Endometrium (tissue), 2 donors: ENCODE measurements around the gene C5orf58.
"Not testable (repeated sequence)": the region's sequence is repeated elsewhere in the genome, so short reads cannot be mapped to it uniquely, and the experiment has no call there.

Source experiments
- FAIRE-seq: peaks from 2 replicates; lab custom pipeline; 2012; peaks lifted over from hg19 to GRCh38; lab: Jason Lieb, UNC
- donor health status: control.
- donor health status: control.

Gene C5orf58

GRCh38 chr5:170223906-170224305 is 8.9 kb upstream of the C5orf58 start:
- no peak for FAIRE-seq

- peak; percentile 92 for FAIRE-seq
Measured at GRCh38 chr5:170225326-170226128, 7.3 kb upstream of the C5orf58 start.

DNA sequence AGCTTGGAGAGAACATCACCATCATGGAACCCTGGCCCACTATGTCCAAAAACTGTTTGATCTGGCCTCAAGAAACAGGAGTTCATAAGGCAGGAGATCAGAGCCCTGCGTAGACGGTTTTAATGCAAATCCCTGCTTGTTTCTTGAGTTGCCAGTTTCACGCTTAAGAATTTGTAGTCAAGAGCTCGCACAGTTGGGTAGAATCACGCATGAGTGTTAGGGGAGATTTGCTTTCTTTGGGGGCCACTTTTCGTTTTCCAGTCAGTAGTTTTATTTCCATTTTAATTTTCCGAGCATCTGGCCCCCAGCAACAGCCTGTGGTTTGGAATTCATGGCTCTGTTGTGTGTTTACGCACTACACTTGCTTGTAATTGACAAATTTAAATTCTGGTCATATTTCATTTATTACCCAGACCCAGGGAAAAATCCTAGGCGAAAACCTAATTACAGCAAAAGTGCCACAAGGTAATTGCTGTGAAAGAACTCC is 6.6 kb upstream of the C5orf58 start:
- FAIRE-seq, result no peak

DNA sequence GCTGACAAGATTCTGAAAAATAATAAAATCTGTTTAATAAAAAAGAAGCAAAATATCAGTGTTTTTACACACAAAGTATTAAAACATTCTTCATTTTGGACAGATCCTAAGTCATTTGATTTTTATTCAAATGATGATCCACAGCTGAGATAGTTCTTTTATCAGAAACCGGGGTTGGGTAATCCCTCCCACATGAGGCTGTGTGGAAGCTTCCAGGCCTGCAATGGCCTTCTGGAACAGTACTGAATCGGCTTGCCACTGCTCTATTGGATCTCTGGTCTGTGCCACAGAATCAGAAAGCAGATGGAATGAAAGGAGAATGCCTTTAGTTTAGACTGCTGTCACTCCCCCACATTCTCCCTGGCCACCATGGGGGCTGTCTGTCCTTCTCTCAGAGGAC is 6.1 kb upstream of the C5orf58 start:
- FAIRE-seq, result no peak

DNA sequence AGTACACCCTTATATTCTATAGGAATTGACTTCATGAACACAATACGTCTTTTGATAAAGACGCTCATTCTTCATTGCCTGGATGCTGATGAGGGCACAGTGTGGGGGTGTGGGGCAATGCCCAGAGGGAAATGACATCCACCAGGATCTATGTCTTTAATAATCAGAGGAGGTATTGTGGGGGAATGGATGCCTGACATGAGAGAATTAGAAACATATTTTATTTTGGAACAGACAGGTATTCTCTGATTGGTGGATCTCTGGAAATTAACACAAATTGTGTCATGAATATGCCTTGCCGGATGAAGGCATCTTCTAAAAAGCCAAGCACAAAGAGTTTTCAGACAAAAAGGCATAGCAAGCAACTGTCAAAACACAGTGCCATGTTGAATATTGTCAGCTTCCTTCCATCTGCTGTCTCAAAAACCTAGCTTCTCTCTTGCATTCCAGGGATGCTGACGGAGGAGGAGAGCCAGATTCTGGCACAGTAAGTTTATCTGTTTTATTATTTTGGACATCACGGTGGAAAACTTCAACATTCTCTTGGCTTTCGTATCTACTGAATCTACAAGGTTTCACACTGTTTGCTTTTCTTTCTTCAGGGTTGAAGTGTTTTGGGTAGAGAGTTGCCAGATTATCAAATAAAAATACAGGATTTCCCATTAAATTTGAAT is 3.9 kb upstream of the C5orf58 start:
- FAIRE-seq, result no peak

- no peak for FAIRE-seq
Measured at GRCh38 chr5:170233358-170233892, 640 bp downstream of the C5orf58 start.

GRCh38 chr5:170235876-170236864 is 3.4 kb downstream of the C5orf58 start:
- no peak for FAIRE-seq

- FAIRE-seq, result no peak
Measured at GRCh38 chr5:170238456-170239196, 5.8 kb downstream of the C5orf58 start.

- not testable (repeated sequence) for FAIRE-seq
Measured at GRCh38 chr5:170245436-170245835, 12.7 kb downstream of the C5orf58 start.

DNA sequence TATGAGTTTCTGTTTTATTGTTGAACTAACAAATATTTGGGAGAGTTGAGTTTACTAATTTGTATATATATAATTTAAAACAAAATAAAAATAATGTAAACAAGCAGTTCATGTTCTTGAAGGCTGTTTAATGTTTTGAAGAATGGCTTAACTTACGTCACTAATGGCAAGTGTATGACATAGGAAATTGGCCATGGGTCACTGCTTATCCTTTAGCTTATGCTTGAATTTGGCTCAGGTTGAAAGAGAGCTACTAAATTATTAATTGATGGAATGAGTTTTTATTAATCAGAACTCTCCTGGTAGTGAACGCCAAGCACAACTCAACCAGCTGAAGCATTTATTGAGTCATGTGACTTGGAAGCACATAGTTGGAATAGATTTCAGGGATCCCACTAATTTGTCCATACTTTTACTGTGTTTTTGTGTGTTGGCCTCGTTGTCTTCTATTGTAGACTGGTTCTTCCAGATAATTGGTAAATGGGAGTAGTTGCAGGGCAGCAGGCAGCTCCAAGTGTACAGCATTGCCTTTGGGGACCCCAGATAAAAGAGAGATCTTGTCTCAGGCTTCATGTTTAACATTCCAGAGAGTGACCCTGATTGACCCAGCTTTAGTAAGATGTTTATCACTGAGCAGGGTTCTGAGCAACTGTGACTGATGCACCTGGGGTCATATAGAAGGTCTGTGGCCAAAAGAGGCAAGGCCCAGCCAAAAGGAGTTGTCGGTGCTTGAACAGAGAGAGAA is 13.5 kb downstream of the C5orf58 start:
- FAIRE-seq, result peak; percentile 99

DNA sequence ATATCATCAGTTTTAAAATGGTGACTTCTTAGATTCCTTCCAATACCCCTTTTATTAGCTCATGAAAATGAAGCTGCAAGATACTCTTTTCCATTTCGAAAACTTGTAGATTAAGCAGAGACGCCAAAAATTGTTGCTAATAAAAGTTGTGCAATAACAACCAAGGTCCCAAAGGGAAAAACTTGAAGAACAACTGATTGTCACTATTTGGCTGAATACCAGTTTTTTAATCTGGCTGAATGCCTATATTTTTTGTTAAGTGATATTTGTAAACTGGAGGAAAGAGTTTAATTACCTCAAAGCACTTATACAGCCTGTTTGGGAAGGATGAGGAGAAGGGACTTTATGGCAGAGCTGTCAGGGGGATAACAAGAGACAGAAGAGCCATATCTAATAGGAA is 14.6 kb downstream of the C5orf58 start:
- peak; percentile 63 for FAIRE-seq

- FAIRE-seq, result no peak
Measured at GRCh38 chr5:170248172-170248930, 15.6 kb downstream of the C5orf58 start.

DNA sequence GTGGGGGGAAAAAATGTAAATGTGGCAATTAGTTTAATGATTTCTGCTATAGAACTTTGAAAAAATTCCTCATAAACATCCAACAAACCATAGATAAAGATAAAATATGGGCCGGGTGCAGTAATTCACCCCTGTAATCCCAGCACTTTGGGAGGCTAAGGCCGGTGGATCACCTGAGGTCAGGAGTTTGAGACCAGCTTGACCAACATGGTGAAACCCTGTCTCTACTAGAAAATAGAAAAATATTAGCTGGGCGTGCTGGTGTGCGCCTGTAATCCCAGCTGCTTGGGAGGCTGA is 16.1 kb downstream of the C5orf58 start:
- not testable (repeated sequence) for FAIRE-seq

GRCh38 chr5:170249355-170249754 is 16.6 kb downstream of the C5orf58 start:
- FAIRE-seq, result no peak

DNA sequence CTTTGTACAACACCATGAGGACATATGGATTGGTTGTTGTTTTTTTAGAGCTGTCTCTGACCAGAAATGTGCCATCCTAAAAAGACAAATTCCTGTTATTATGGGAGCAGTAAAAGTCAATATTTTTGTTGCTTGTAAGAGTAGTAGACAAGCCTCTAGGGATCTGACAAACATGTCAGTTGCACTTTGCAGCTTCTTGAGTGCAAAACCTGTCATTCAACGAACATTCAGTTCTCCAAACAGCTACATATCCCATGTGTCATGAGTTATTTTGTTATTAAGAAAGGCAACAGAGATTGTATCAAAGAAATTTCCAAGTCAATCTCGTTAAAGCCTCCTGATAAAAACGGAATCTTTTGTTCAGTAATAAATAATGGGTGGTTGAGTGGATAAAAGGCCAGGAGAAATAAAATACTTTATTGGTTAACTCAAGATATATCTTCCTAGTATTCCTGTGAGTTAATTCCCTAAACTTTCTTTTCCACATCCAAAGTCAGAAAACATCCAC is 18.1 kb downstream of the C5orf58 start:
- FAIRE-seq, result no peak

DNA sequence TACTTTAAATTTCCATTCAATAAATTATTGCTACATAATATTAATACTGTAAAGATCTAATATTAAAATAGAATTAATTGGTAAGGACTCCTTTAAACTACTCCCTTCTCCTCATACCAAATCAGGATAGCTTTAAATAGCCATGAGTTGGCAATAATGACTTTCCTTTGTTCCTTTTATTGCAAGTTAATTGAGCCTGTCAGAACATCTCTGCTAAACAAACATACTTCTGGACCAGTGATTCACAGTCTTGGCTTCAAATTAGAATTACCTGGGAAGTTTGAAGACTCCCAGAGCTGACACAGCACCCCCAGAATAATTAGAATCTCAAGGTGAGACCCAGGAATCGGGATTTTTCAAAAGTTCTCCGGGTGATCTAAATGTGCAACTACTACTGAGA is 18.7 kb downstream of the C5orf58 start:
- no peak for FAIRE-seq

DNA sequence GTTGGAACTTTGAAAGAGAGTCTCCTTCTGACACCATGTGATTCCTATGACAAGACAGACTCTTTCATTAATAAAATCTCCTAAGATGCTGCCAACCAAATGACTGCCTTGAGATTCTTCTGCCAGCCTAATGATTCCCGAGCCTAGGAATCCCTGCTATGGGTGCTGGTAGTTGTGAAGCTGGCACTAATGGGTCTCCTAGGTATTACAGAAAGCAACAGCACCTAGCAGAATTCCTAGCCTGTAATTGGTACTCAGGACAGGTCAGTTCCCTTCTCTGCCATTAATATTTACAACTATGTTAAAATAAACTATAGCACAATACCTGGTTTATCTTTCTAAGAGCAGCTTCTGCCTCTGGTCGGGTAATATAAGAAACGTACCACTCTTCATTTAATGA is 19.3 kb downstream of the C5orf58 start:
- FAIRE-seq, result no peak

GRCh38 chr5:170252720-170253350 is 20.1 kb downstream of the C5orf58 start:
- peak; percentile 100 for FAIRE-seq

- FAIRE-seq, result no peak
Measured at GRCh38 chr5:170254056-170254455, 21.3 kb downstream of the C5orf58 start.
